H9 (cell line): ENCODE data around the gene TMEM182. TPM values are rescaled to one million over a fixed set of nuclear protein-coding genes. Genes with fewer than 3 reads are reported as not detected.

Experiments used
- DNase-seq: peaks from one replicate; pipeline ENCODE4 v3.0.0-alpha.2; 2017
- H2AFZ ChIP-seq: one replicate; pipeline ENCODE4 v1.6.1; 2013; ENCODE audit warnings: mild to moderate bottlenecking, low read length, control low read depth, moderate library complexity
- H2AK5ac ChIP-seq: 2 replicates; pipeline ENCODE4 v1.6.1; 2013; ENCODE audit warnings: low read length, control low read depth, mixed read lengths; ENCODE audit not compliant: insufficient read length
- H2BK120ac ChIP-seq: one replicate; pipeline ENCODE4 v1.6.1; 2013; ENCODE audit warnings: low read depth, mild to moderate bottlenecking, low read length, control low read depth, inconsistent platforms; ENCODE audit not compliant: poor library complexity, severe bottlenecking
- H2BK12ac ChIP-seq: 2 replicates; pipeline ENCODE4 v1.6.1; 2013; ENCODE audit warnings: low read length, control low read depth, mixed read lengths, low read depth; ENCODE audit not compliant: insufficient read length
- H2BK15ac ChIP-seq: 2 replicates; pipeline ENCODE4 v1.6.1; 2013; ENCODE audit warnings: low read depth, low read length, control low read depth
- H2BK20ac ChIP-seq: one replicate; pipeline ENCODE4 v1.6.1; 2013; ENCODE audit warnings: low read depth, mild to moderate bottlenecking, low read length, control low read depth, inconsistent platforms; ENCODE audit not compliant: poor library complexity, severe bottlenecking
- H2BK5ac ChIP-seq: 2 replicates; pipeline ENCODE4 v1.6.1; 2013; ENCODE audit warnings: low read length, control low read depth, mixed read lengths; ENCODE audit not compliant: insufficient read length
- H3K14ac ChIP-seq: 2 replicates; pipeline ENCODE4 v1.6.1; 2013; ENCODE audit warnings: low read length, control low read depth; ENCODE audit not compliant: insufficient read depth
- H3K18ac ChIP-seq: 2 replicates; pipeline ENCODE4 v1.6.1; 2013; ENCODE audit warnings: low read depth, mild to moderate bottlenecking, mixed read lengths, low read length, control low read depth; ENCODE audit not compliant: insufficient read length
- H3K23ac ChIP-seq: 2 replicates; pipeline ENCODE4 v1.6.1; 2013; ENCODE audit warnings: low read length, control low read depth, mixed read lengths, low read depth; ENCODE audit not compliant: insufficient read length
- H3K23me2 ChIP-seq: 2 replicates; pipeline ENCODE4 v1.6.1; 2013; ENCODE audit warnings: low read depth, mild to moderate bottlenecking, mixed read lengths, low read length, control low read depth; ENCODE audit not compliant: insufficient read length, poor library complexity, severe bottlenecking
- H3K27ac ChIP-seq: 2 replicates; pipeline ENCODE4 v1.5.1; 2013; ENCODE audit warnings: low read length, control low read depth, mixed read lengths, low read depth; ENCODE audit not compliant: insufficient read length
- H3K27me3 ChIP-seq: 2 replicates; pipeline ENCODE4 v1.6.1; 2013; ENCODE audit warnings: low read length, control low read depth, inconsistent platforms; ENCODE audit not compliant: insufficient read depth
- H3K4ac ChIP-seq: 2 replicates; pipeline ENCODE4 v1.6.1; 2013; ENCODE audit warnings: low read depth, mild to moderate bottlenecking, control low read depth, inconsistent platforms, low read length, moderate library complexity
- H3K4me1 ChIP-seq: 2 replicates; pipeline ENCODE4 v1.6.1; 2013; ENCODE audit warnings: low read length, control low read depth, inconsistent platforms; ENCODE audit not compliant: insufficient read depth
- H3K4me2 ChIP-seq: 2 replicates; pipeline ENCODE4 v1.6.1; 2013; ENCODE audit warnings: low read length, control low read depth, mixed read lengths; ENCODE audit not compliant: insufficient read length, insufficient read depth
- H3K56ac ChIP-seq: 2 replicates; pipeline ENCODE4 v1.6.1; 2013; ENCODE audit warnings: low read depth, mild to moderate bottlenecking, mixed read lengths, low read length, control low read depth; ENCODE audit not compliant: insufficient read length
- H3K79me1 ChIP-seq: 2 replicates; pipeline ENCODE4 v1.6.1; 2013; ENCODE audit warnings: low read depth, mild to moderate bottlenecking, moderate library complexity, low read length, control low read depth, inconsistent platforms; ENCODE audit not compliant: insufficient read depth, poor library complexity, severe bottlenecking
- H3K79me2 ChIP-seq: 2 replicates; pipeline ENCODE4 v1.6.1; 2013; ENCODE audit warnings: low read length, control low read depth, inconsistent platforms; ENCODE audit not compliant: insufficient read depth
- H3K9ac ChIP-seq: 2 replicates; pipeline ENCODE4 v1.6.1; 2013; ENCODE audit warnings: low read length, control low read depth, mixed read lengths; ENCODE audit not compliant: insufficient read length; ENCODE audit errors: extremely low read depth
- H3K9me3 ChIP-seq: one replicate; pipeline ENCODE4 v1.6.1; 2013; ENCODE audit warnings: low read depth, low read length, inconsistent platforms; ENCODE audit not compliant: control insufficient read depth
- H3T11ph ChIP-seq: one replicate; pipeline ENCODE4 v1.6.1; 2013; ENCODE audit warnings: mild to moderate bottlenecking, low read length, control low read depth, inconsistent platforms
- H4K20me1 ChIP-seq: one replicate; pipeline ENCODE4 v1.6.1; 2013; ENCODE audit not compliant: control insufficient read depth, insufficient read length, insufficient read depth
- H4K5ac ChIP-seq: 2 replicates; pipeline ENCODE4 v1.6.1; 2013; ENCODE audit warnings: low read depth, mild to moderate bottlenecking, mixed read lengths, low read length, control low read depth; ENCODE audit not compliant: insufficient read length
- H4K8ac ChIP-seq: replicated peaks from 2 replicates; pipeline ENCODE4 v1.6.1; 2013; ENCODE audit warnings: low read length, control low read depth, mixed read lengths, low read depth; ENCODE audit not compliant: insufficient read length
- H4K91ac ChIP-seq: 2 replicates; pipeline ENCODE4 v1.6.1; 2013; ENCODE audit warnings: low read depth, mild to moderate bottlenecking, moderate library complexity, mixed read lengths, low read length, control low read depth; ENCODE audit not compliant: insufficient read length
- H3K27ac Mint-ChIP-seq, 3 experiments: 2 replicates in 2 of 3; 3 replicates in 1 of 3; pipeline ENCODE4 v1.8.0; 2020 to 2021; ENCODE audit warnings: mixed read lengths in 3 of 3, mild to moderate bottlenecking in 1 of 3, moderate library complexity in 1 of 3
- H3K27me3 Mint-ChIP-seq: 2 replicates; pipeline ENCODE4 v1.8.0; 2021; ENCODE audit warnings: low read depth, mild to moderate bottlenecking, moderate library complexity, mixed read lengths
- H3K36me3 Mint-ChIP-seq, 3 experiments: 2 replicates in 2 of 3; 3 replicates in 1 of 3; pipeline ENCODE4 v1.8.0; 2020 to 2021; ENCODE audit warnings: low read depth in 3 of 3, mixed read lengths in 3 of 3; ENCODE audit not compliant: insufficient read depth in 1 of 3
- H3K4me1 Mint-ChIP-seq, 2 experiments: 2 replicates each; pipeline ENCODE4 v1.8.0; 2020; ENCODE audit warnings: mixed read lengths in 2 of 2
- H3K4me3 Mint-ChIP-seq, 2 experiments: 2 replicates in 1 of 2; 3 replicates in 1 of 2; pipeline ENCODE4 v1.8.0; 2020 to 2021; ENCODE audit warnings: mild to moderate bottlenecking in 2 of 2, mixed read lengths in 2 of 2, moderate library complexity in 1 of 2
- H3K9me3 Mint-ChIP-seq, 2 experiments: 2 replicates in 1 of 2; 3 replicates in 1 of 2; pipeline ENCODE4 v1.8.0; 2020; ENCODE audit warnings: mild to moderate bottlenecking in 2 of 2, mixed read lengths in 2 of 2, moderate library complexity in 1 of 2
- CTCF ChIP-seq: fragments of 200-600 bp; sonication (generic); conservative IDR thresholded peaks from 3 replicates; pipeline ENCODE4 v1.8.0; 2021; ENCODE audit warnings: antibody characterized with exemption, mild to moderate bottlenecking
- WGBS: extraction: QIAGEN DNeasy Blood & Tissue Kit; methylation state at CpG from one replicate; pipeline ENCODE4 v1.1.7; 2013; ENCODE audit warnings: missing lambda C conversion rate, low lambda C conversion rate, mixed read lengths; ENCODE audit not compliant: insufficient read length; ENCODE audit errors: extremely low coverage; 5-methylcytosine and 5-hydroxymethylcytosine counted together
- total RNA-seq: library from RNA; stranded (reverse); gene quantifications from 2 replicates; pipeline ENCODE4 v1.2.1, GENCODE V29; 2021

Gene TMEM182
- total RNA-seq, 1 experiment from 2014 or later: 3.6 TPM

DNA sequence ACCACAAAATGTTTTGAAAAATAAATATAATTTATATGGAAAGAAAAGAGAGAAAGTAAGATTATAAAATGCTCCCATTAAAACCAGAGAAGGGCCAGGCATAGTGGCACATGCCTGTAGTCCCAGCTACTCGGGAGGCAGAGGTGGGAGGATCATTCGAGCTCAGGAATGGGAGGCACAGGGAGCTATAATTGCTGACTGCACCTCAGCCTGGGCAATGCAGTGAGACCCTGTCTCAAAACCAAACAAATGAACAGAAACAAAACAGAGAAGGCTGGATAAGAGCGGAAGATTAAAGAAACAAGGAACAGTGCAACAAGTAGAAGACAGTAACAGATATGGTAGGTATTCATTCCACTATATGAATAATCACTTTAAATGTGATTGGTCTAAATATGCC, 18.6 kb upstream of the TMEM182 start:
- no peak overlapping the region for H2BK12ac ChIP-seq
- no peak overlapping the region for H4K8ac ChIP-seq
- no peak overlapping the region for H4K5ac ChIP-seq
- no peak overlapping the region for H2BK120ac ChIP-seq
- H3K36me3 Mint-ChIP-seq: no peaks in the 10 kb centered on the region
- no peak overlapping the region for H2BK5ac ChIP-seq
- H3K9me3 ChIP-seq: no peaks in the 10 kb centered on the region
- H3K27me3 ChIP-seq: no peaks in the 10 kb centered on the region
- H3K4me2 ChIP-seq: no peak overlapping the region
- H2AFZ ChIP-seq: no peak overlapping the region
- no peak overlapping the region for H3K23ac ChIP-seq
- H3K23me2 ChIP-seq: no peaks in the 10 kb centered on the region
- no peak overlapping the region for H2BK15ac ChIP-seq
- no CpG with 5 or more reads among the region's 3 CpGs for WGBS
- no peak overlapping the region for H3K4ac ChIP-seq
- no peaks in the 10 kb centered on the region for H3K4me1 Mint-ChIP-seq
- H3K4me3 Mint-ChIP-seq: no peak overlapping the region
- H3K18ac ChIP-seq: no peak overlapping the region
- no peaks in the 10 kb centered on the region for H3K79me2 ChIP-seq
- H4K20me1 ChIP-seq: no peaks in the 10 kb centered on the region
- no peak overlapping the region for H3K27ac ChIP-seq
- no peak overlapping the region for H4K91ac ChIP-seq
- no peak overlapping the region for H2BK20ac ChIP-seq
- H3K14ac ChIP-seq: no peak overlapping the region
- no peak overlapping the region for H3K27ac Mint-ChIP-seq
- no peaks in the 10 kb centered on the region for H3K27me3 Mint-ChIP-seq
- no peak overlapping the region for H3K56ac ChIP-seq
- H3K9ac ChIP-seq: no peak overlapping the region
- TF ChIP-seq CTCF: no peak
- H3K9me3 Mint-ChIP-seq: no peaks in the 10 kb centered on the region; a peak in 1 of 5 replicates
- H3K79me1 ChIP-seq: no peaks in the 10 kb centered on the region
- no peak overlapping the region for H3T11ph ChIP-seq
- DNase-seq: no peak
- H2AK5ac ChIP-seq: no peak overlapping the region
- H3K4me1 ChIP-seq: no peaks in the 10 kb centered on the region
